Activated T-helper 2 cell treated with anti-CD3 and anti-CD28 coated beads, Interferon-gamma antibody, Interleukin-2, Interleukin-4, amounts not matched to agents 10 μg/mL and 5 μg/mL and 100 μg/mL, durations not matched to agents 14 hours and 24 hours and 36 hours (primary cell): ENCODE results near the gene LAMB2. TPM values are rescaled to one million over a fixed set of nuclear protein-coding genes. Genes with fewer than 3 reads are reported as not detected.
A peak's percentile ranks its signal among the peaks of the same experiment; 100 is the strongest.

Experiments
- DNase-seq: peaks from one replicate; pipeline ENCODE4 v3.0.0; 2021; ENCODE audit warnings: low spot score
- H3K27ac Mint-ChIP-seq: one replicate; pipeline ENCODE4 v1.8.0; 2021; ENCODE audit warnings: mixed read lengths
- H3K27me3 Mint-ChIP-seq: one replicate; pipeline ENCODE4 v1.8.0; 2021; ENCODE audit warnings: low read depth, mixed read lengths
- H3K36me3 Mint-ChIP-seq: one replicate; pipeline ENCODE4 v1.8.0; 2021; ENCODE audit warnings: low read depth, mixed read lengths
- H3K4me1 Mint-ChIP-seq: one replicate; pipeline ENCODE4 v1.8.0; 2021; ENCODE audit warnings: low read depth, mixed read lengths
- H3K4me3 Mint-ChIP-seq: one replicate; pipeline ENCODE4 v1.8.0; 2021; ENCODE audit warnings: low read depth, mild to moderate bottlenecking, moderate library complexity, mixed read lengths
- H3K9me3 Mint-ChIP-seq: one replicate; pipeline ENCODE4 v1.8.0; 2021; ENCODE audit warnings: mixed read lengths
- intact Hi-C: fragments of 100-400 bp; cut with micrococcal nuclease; formaldehyde crosslinking; loops from one replicate; pipeline ENCODE4 v1.15.1; 2023
- total RNA-seq: library from RNA; stranded (reverse); gene quantifications from 2 replicates; pipeline ENCODE4 v1.2.3, GENCODE V29; 2022

Gene LAMB2
- total RNA-seq, 1 donor from 2014 or later: 0.34 TPM

GRCh38 chr3:49123687-49124086 lies 9.2 kb downstream of the LAMB2 start:
- intact Hi-C loops: loop anchor here (5.0 kb wide), 1 partner anchor 44 kb away; the partner anchor contains the start of gene CCDC71
- no peak for DNase-seq
- H3K27ac Mint-ChIP-seq: no peak overlapping the region
- no peak overlapping the region for H3K4me3 Mint-ChIP-seq
- H3K9me3 Mint-ChIP-seq: no peaks in the 10 kb centered on the region
- peaks cover 11% of the 10 kb centered on the region for H3K4me1 Mint-ChIP-seq
- peaks cover 10% of the 10 kb centered on the region for H3K36me3 Mint-ChIP-seq
- H3K27me3 Mint-ChIP-seq: no peaks in the 10 kb centered on the region

- H3K36me3 Mint-ChIP-seq: peaks cover 13% of the 10 kb centered on the region
- no peaks in the 10 kb centered on the region for H3K9me3 Mint-ChIP-seq
- no peaks in the 10 kb centered on the region for H3K27me3 Mint-ChIP-seq
- no peak overlapping the region for H3K4me3 Mint-ChIP-seq
- no peak for DNase-seq
- H3K4me1 Mint-ChIP-seq: peaks cover 11% of the 10 kb centered on the region
- intact Hi-C loops: loop anchor here (5.0 kb wide), 1 partner anchor 44 kb away; the partner anchor contains the start of gene CCDC71
- no peak overlapping the region for H3K27ac Mint-ChIP-seq
Observed at GRCh38 chr3:49122886-49123545, 9.8 kb downstream of the LAMB2 start.

- intact Hi-C loops: loop anchor here (5.0 kb wide), 1 partner anchor 45 kb away; the partner anchor contains the start of gene CCDC71
- peaks cover 19% of the 10 kb centered on the region for H3K36me3 Mint-ChIP-seq
- no peak overlapping the region for H3K27ac Mint-ChIP-seq
- no peak overlapping the region for H3K4me3 Mint-ChIP-seq
- no peaks in the 10 kb centered on the region for H3K9me3 Mint-ChIP-seq
- peaks cover 11% of the 10 kb centered on the region for H3K4me1 Mint-ChIP-seq
- H3K27me3 Mint-ChIP-seq: no peaks in the 10 kb centered on the region
- DNase-seq: no peak
Observed at GRCh38 chr3:49122451-49122850, 10.4 kb downstream of the LAMB2 start.

- H3K27me3 Mint-ChIP-seq: no peaks in the 10 kb centered on the region
- H3K27ac Mint-ChIP-seq: peak overlapping the region; percentile 3
- H3K4me1 Mint-ChIP-seq: peaks cover 11% of the 10 kb centered on the region
- H3K4me3 Mint-ChIP-seq: peak overlapping the region; percentile 40
- peaks cover 22% of the 10 kb centered on the region for H3K36me3 Mint-ChIP-seq
- DNase-seq: no peak
- no peaks in the 10 kb centered on the region for H3K9me3 Mint-ChIP-seq
- intact Hi-C loops: loop anchor here (5.0 kb wide), 1 partner anchor 45 kb away; the partner anchor contains the start of gene CCDC71
Observed at GRCh38 chr3:49122022-49122421, 10.8 kb downstream of the LAMB2 start.

- intact Hi-C loops: loop anchor here (5.0 kb wide), 1 partner anchor 46 kb away; the partner anchor contains the start of gene CCDC71
- no peaks in the 10 kb centered on the region for H3K27me3 Mint-ChIP-seq
- peaks cover 28% of the 10 kb centered on the region for H3K36me3 Mint-ChIP-seq
- H3K4me3 Mint-ChIP-seq: peak overlapping the region; percentile 88
- H3K27ac Mint-ChIP-seq: peak overlapping the region; percentile 80
- peaks cover 11% of the 10 kb centered on the region for H3K4me1 Mint-ChIP-seq
- no peaks in the 10 kb centered on the region for H3K9me3 Mint-ChIP-seq
- DNase-seq: no peak
Observed at GRCh38 chr3:49121132-49121736, 11.6 kb downstream of the LAMB2 start.

GRCh38 chr3:49120438-49121131 lies 12.3 kb downstream of the LAMB2 start, which contains the start of gene USP19:
Gene USP19 (minus strand): TSS chr3:49120823. CDS start chr3:49119145, 1,678 bp downstream.
- Mint-ChIP-seq H3K4me3 (peak within 1 kb of the TSS; percentile 88), H3K4me1 (peaks cover 11% of the 10 kb centered on the region), H3K9me3 (no peaks in the 10 kb centered on the region), H3K27ac (peak within 1 kb of the TSS; percentile 80), H3K36me3 (peaks cover 35% of the 10 kb centered on the region), H3K27me3 (no peaks in the 10 kb centered on the region)
- peak; percentile 93 for DNase-seq
- intact Hi-C loops: loop anchor here (1.0 to 5.0 kb wide), 3 partner anchors 16 to 47 kb away; partner anchors contain the start of genes CCDC71, QARS1 and QRICH1

GRCh38 chr3:49120096-49120437 lies 12.8 kb downstream of the LAMB2 start:
- peaks cover 11% of the 10 kb centered on the region for H3K4me1 Mint-ChIP-seq
- no peaks in the 10 kb centered on the region for H3K27me3 Mint-ChIP-seq
- no peaks in the 10 kb centered on the region for H3K9me3 Mint-ChIP-seq
- H3K27ac Mint-ChIP-seq: peak overlapping the region; percentile 80
- no peak for DNase-seq
- peaks cover 40% of the 10 kb centered on the region for H3K36me3 Mint-ChIP-seq
- intact Hi-C loops: loop anchor here (1.0 to 5.0 kb wide), 3 partner anchors 16 to 47 kb away; partner anchors contain the start of genes CCDC71, QARS1 and QRICH1
- H3K4me3 Mint-ChIP-seq: peak overlapping the region; percentile 88

- no peaks in the 10 kb centered on the region for H3K27me3 Mint-ChIP-seq
- H3K9me3 Mint-ChIP-seq: no peaks in the 10 kb centered on the region
- H3K27ac Mint-ChIP-seq: peak overlapping the region; percentile 80
- peak overlapping the region; percentile 88 for H3K4me3 Mint-ChIP-seq
- H3K36me3 Mint-ChIP-seq: peaks cover 45% of the 10 kb centered on the region
- intact Hi-C loops: no loop called here
- H3K4me1 Mint-ChIP-seq: peaks cover 11% of the 10 kb centered on the region
- no peak for DNase-seq
Observed at GRCh38 chr3:49119439-49119838, 13.4 kb downstream of the LAMB2 start.

GRCh38 chr3:49119036-49119435 lies 13.8 kb downstream of the LAMB2 start:
- H3K27ac Mint-ChIP-seq: no peak overlapping the region
- peaks cover 48% of the 10 kb centered on the region for H3K36me3 Mint-ChIP-seq
- H3K4me1 Mint-ChIP-seq: peaks cover 11% of the 10 kb centered on the region
- peak overlapping the region; percentile 88 for H3K4me3 Mint-ChIP-seq
- DNase-seq: no peak
- intact Hi-C loops: no loop called here
- no peaks in the 10 kb centered on the region for H3K9me3 Mint-ChIP-seq
- no peaks in the 10 kb centered on the region for H3K27me3 Mint-ChIP-seq

GRCh38 chr3:49112262-49112661 lies 20.6 kb downstream of the LAMB2 start:
- H3K27me3 Mint-ChIP-seq: no peaks in the 10 kb centered on the region
- no peaks in the 10 kb centered on the region for H3K4me1 Mint-ChIP-seq
- peaks cover 70% of the 10 kb centered on the region for H3K36me3 Mint-ChIP-seq
- no peak for DNase-seq
- intact Hi-C loops: no loop called here
- no peak overlapping the region for H3K4me3 Mint-ChIP-seq
- no peak overlapping the region for H3K27ac Mint-ChIP-seq
- no peaks in the 10 kb centered on the region for H3K9me3 Mint-ChIP-seq

GRCh38 chr3:49111347-49111746 lies 21.5 kb downstream of the LAMB2 start:
- intact Hi-C loops: no loop called here
- H3K4me1 Mint-ChIP-seq: no peaks in the 10 kb centered on the region
- no peaks in the 10 kb centered on the region for H3K9me3 Mint-ChIP-seq
- no peak overlapping the region for H3K4me3 Mint-ChIP-seq
- no peak for DNase-seq
- H3K36me3 Mint-ChIP-seq: peaks cover 63% of the 10 kb centered on the region
- H3K27me3 Mint-ChIP-seq: no peaks in the 10 kb centered on the region
- no peak overlapping the region for H3K27ac Mint-ChIP-seq

GRCh38 chr3:49110780-49111179 lies 22.1 kb downstream of the LAMB2 start:
- intact Hi-C loops: no loop called here
- Mint-ChIP-seq H3K9me3 (no peaks in the 10 kb centered on the region), H3K36me3 (peaks cover 58% of the 10 kb centered on the region), H3K4me3 (no peak overlapping the region), H3K4me1 (peaks cover under 1% of the 10 kb centered on the region), H3K27me3 (no peaks in the 10 kb centered on the region), H3K27ac (no peak overlapping the region)
- DNase-seq: no peak
